NCI-H2171 (cell line): ENCODE measurements around the gene CELF3.

Source experiments
- DNase-seq: peaks from one replicate; lab custom pipeline; 2025; lab: John Stamatoyannopoulos, UW

Gene CELF3

GRCh38 chr1:151720974-151721787 lies 4.6 kb upstream of the CELF3 start, which contains the start of gene RIIAD1:
Gene RIIAD1 (plus strand): TSS chr1:151721522. CDS start chr1:151721537, 15 bp downstream.
- DNase-seq = peak; percentile 33

- no peak for DNase-seq
Measured at GRCh38 chr1:151720554-151720953, 4.0 kb upstream of the CELF3 start.

- peak; percentile 49 for DNase-seq
Measured at GRCh38 chr1:151720125-151720524, 3.5 kb upstream of the CELF3 start.

- no peak for DNase-seq
Measured at GRCh38 chr1:151718666-151719065, 2.1 kb upstream of the CELF3 start.

DNA sequence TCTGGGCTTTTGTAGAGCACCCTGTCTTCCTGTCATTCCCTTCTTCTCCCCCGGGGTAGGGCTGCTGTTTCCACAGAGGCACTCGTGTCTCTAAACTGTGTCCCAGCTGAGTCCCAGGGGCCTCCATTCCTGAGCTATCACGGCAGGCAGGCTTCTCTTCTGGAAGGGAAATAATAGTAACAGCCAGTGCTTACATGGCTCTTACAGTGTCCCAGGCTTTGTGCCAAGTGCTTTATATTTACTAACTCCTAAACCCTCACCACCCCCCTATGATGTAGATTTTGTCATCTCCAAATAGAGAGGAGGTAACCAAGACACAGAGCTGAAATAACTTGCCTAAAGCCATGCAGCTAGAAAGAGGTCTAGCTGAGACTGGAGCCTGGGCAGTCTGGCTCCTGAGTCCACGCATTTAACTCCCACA lies 1.4 kb upstream of the CELF3 start:
- DNase-seq = no peak

DNA sequence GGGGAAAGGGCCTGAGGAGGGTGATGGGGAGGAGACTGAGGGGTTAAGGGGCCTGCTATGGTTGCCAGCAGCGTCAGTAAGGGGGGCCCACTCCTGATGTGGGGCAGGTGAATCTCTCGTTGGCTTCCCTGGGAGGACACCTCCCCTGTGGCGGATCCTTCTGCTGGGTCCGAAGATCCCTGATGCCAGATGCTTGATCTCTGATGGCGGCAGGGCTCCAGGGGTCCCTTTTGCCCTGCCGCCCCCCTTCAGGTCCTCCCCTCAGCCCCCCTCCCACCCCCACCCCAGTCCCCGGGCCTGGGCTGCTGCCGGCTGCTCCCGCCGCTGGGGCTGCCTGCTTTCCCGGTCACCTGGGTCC lies 219 bp downstream of the CELF3 start:
- DNase-seq = no peak

DNA sequence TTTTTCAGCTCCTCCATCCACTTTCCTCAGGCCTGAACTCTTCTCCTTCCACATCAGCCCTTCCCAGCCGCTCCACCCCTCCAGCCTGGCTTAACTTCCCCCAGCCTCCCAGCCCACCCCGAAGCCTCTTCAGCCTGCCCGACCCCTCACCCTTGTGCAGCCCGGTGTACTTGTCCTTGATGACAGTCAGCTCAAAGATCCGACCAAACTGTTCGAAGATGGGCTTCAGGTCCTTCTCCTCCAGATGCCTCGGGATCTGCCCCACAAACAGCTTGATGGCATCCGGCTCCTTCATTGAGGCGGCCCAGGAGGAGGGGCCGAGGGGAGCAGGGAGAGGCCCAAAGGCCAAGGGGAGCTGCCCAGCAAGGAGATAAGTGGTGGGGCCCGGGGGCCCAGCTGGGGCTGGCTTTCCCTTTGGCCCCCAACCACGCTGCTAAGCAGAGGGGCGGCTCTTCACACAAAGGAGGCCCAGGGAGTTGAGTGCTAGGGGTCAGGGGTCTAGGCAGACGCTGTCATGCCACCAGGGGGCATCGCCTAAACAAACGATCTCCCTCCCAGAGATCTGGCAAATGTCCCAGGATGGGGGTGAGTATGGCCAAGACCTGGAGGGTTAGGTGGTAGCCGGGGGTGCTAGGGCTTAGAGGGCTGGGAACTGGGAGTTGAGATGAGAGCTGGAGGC lies 738 bp downstream of the CELF3 start:
- DNase-seq = peak; percentile 70

DNA sequence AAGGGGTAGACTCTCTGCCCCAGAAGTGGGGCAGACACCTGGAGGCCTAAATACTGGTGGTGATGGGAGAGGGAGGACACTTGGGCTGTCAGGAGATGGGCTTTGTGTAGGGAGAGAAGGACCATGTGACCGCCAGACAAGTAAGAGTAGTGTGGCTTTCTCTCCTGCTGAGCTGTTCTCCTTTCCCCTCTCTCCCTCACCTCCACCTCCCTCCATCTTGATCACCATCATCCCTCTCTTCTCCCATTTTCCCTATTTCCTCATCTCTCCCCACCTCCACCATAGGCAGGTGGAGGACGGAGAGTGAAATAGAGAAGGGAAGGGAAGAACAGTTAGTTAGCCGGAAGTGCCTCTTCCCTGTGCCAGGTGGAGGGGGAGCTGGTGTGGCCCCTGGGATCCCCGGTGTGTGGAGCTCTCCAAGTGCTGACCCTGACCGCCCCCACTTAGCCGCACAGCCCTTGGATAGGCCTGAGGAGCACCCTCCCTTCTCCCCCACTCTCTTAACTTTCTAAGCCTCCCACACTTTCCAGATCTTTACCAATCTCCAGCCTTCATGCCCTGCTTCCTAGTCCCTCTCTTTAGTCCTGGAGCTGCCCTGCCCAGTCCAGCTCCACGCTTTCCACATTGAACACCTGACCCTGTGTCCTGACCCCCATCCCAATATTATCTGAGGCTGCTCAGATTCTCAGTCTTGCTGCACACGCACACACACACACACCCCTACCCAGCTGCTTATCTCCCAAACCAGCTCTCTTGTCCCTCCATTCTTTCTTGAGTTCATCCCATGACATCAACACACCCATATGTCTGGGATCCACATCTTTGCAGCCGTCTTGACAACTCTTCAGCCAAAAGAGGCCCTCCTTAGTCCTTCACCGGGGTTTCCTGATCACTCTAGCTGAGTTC lies 1.5 kb downstream of the CELF3 start:
- no peak for DNase-seq

- peak; percentile 51 for DNase-seq
Measured at GRCh38 chr1:151713874-151714273, 2.7 kb downstream of the CELF3 start.

GRCh38 chr1:151713044-151713443 lies 3.6 kb downstream of the CELF3 start:
- no peak for DNase-seq

GRCh38 chr1:151711951-151712350 lies 4.7 kb downstream of the CELF3 start:
- DNase-seq = no peak

- DNase-seq = no peak
Measured at GRCh38 chr1:151711044-151711800, 5.4 kb downstream of the CELF3 start.

DNA sequence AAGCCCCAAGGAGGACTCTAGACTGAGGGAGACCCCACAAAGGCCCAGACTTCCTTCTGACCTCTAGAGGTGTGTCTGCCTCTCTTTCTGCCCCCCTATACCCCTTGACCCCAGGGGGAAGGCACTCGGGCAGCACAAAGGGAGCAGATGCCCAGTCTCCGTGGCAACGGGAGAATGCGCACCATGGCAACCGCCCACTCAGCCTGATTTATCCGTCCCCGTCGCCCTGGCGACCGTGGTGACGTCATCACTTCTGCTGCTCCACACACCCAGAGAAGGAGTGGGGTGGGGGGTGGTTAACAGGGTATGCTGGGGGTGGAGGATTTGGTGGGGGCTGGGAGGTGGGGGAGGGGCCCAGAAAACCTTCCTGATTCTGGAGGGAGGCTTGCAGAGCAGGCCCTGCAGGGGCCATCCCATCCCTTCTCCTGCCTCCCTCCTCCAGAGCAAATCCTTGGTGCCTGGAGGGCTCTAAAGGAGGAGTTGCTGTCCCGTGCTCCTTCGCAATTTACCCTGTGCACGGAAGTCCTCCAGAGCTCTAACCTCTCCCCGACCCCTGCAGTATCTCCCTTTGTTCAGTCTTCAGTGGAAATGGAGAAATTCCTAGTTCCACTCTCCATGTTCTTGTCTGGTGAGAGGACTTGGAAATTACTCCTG lies 6.3 kb downstream of the CELF3 start:
- peak; percentile 19 for DNase-seq

GRCh38 chr1:151708891-151709290 lies 7.7 kb downstream of the CELF3 start:
- DNase-seq = no peak

DNA sequence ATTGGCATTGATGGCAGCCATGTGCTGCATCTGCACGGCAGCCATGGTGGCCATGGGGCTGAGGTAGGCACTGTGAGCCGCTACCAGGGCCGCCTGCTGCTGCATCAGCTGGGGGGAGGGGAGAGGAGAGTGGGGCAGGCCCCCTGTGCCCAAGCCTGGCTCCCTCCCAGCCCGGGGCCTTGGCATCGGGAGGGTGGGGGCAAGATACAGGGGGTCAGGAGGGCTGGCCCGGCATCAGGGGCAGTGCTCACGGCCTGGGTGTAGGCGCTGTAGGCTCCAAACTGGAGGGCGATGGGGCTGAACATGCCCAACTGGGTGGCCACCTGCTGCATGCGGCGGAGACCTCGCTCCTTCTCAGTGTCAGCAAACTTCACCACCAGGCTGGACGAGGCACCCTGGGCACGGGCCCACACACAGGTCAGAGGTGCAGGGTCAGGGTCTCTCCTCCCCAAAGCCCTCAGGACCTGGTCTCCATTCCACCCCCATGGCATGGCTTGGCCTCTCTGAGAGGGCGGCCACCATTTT lies 9.0 kb downstream of the CELF3 start:
- no peak for DNase-seq

GRCh38 chr1:151706464-151707415 lies 9.9 kb downstream of the CELF3 start:
- no peak for DNase-seq

GRCh38 chr1:151705753-151706463 lies 10.7 kb downstream of the CELF3 start:
- no peak for DNase-seq

DNA sequence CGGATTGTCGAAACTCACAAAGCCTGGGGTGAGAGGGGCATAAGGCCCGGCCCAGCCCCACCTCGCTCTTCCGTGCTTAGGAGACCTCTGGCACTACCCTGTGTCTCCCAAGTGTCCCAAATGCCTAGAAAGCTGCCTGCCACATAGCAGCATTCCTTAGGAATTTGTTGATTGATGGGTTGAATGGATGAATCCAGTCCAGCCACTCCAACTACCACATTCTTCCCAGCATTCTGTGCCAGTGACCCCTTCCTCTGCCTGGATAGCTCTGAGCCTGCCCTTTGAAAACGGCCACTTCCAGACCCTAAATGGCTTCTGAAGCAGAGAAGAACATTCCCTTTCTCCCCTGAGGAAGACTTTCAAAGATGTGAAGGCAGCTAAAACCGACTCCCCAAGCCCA lies 11.5 kb downstream of the CELF3 start:
- DNase-seq = no peak

DNA sequence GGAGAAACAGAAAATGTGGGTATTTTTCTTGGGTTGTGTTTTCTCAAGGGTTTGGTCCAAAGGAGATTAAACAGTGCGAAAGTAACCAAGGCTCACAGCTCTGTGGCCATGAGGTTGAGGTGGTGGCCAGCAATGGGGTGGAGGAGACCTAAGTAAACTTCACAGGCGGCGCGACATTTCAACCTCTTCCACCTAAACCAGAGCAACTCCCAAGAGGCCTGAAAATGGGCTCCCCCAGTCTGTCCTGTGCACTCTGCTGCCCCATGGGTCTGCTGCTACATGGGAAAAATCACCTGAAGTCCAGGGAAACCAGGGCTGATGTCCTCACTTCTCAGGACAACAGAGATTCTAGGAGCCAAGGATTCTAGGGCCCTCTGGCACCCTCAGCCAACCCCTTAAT lies 12.4 kb downstream of the CELF3 start:
- no peak for DNase-seq
